MV-4-11 (cell line): ENCODE measurements around the gene ITGAD.

ENCODE experiments used
- DNase-seq: peaks from one replicate; lab custom pipeline; 2025; lab: John Stamatoyannopoulos, UW

The ITGAD gene

DNA sequence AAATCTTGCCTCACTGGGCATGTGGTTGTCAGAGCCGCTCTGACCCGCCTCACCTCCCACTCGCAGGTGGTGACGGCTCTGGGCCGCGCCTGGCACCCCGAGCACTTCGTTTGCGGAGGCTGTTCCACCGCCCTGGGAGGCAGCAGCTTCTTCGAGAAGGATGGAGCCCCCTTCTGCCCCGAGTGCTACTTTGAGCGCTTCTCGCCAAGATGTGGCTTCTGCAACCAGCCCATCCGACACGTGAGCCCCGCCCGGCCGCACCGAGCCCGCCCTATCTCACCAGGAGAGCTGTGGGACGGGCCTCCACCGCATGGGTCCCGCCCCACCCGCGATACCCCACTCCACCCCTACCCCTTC lies 82.8 kb downstream of the ITGAD start:
- DNase-seq = no peak
